GM13977 (cell line): ENCODE results near the gene TSPAN9.

Source experiments
- DNase-seq: peaks from one replicate; pipeline ENCODE4 v3.0.0; 2012; ENCODE audit warnings: low spot score
- in situ Hi-C: fragments of 300-500 bp; cut with MboI; formaldehyde crosslinking; loops from one replicate; pipeline ENCODE4 v1.12.0; 2022; ENCODE audit warnings: low sequenced_read_pairs, low pct_unique_long_range_greater_than_20kb, mixed read lengths, inconsistent platforms; ENCODE audit not compliant: unreplicated experiment
- TF ChIP-seq, protein P1 (sequence below): IDR thresholded peaks from 2 replicates; pipeline ENCODE4 v1.5.1; 2012; ENCODE audit warnings: mild to moderate bottlenecking, control low read depth; ENCODE audit not compliant: insufficient read depth; ENCODE audit errors: extremely low read depth, missing control alignments

The TSPAN9 gene

DNA sequence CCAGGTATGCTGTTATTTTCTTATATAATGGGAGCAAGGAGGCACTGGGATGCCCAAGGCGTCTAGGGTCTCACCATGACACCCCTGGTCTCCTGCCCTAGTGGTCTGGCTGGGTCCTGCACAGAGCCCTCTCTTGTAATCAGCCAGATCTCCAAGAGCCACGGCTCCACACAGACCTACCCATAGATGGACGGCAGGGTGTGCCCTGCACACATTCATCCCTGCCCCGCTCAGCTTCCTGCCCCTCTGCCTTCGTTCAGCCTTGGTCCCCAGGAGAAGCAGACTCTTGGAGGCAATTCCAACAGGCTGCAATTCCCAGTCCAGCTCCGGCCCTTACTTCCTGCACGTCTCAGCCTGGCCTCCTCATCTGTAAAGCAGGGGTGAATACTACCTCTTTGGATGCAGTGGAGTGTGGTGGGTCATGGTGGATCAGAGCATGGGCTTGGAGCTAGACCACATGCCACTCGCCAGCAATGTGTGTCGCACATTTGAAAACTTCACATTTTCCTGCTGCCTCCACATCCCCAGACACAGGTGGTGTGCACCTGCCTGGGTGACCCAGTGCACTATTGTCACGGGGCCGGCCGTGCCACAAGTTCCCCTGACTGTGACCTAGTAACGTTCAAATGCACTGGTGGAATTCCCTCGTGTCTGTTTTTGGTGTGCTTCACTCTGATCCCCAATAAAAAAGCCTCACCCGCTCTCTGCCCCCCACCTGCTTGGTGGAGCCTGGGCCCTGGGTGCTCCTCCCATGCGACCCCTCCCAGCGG is 242.7 kb downstream of the TSPAN9 start:
- TF ChIP-seq, protein P1, sequence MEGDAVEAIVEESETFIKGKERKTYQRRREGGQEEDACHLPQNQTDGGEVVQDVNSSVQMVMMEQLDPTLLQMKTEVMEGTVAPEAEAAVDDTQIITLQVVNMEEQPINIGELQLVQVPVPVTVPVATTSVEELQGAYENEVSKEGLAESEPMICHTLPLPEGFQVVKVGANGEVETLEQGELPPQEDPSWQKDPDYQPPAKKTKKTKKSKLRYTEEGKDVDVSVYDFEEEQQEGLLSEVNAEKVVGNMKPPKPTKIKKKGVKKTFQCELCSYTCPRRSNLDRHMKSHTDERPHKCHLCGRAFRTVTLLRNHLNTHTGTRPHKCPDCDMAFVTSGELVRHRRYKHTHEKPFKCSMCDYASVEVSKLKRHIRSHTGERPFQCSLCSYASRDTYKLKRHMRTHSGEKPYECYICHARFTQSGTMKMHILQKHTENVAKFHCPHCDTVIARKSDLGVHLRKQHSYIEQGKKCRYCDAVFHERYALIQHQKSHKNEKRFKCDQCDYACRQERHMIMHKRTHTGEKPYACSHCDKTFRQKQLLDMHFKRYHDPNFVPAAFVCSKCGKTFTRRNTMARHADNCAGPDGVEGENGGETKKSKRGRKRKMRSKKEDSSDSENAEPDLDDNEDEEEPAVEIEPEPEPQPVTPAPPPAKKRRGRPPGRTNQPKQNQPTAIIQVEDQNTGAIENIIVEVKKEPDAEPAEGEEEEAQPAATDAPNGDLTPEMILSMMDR: no peak
- in situ Hi-C loops: no loop called here
- DNase-seq: no peak

DNA sequence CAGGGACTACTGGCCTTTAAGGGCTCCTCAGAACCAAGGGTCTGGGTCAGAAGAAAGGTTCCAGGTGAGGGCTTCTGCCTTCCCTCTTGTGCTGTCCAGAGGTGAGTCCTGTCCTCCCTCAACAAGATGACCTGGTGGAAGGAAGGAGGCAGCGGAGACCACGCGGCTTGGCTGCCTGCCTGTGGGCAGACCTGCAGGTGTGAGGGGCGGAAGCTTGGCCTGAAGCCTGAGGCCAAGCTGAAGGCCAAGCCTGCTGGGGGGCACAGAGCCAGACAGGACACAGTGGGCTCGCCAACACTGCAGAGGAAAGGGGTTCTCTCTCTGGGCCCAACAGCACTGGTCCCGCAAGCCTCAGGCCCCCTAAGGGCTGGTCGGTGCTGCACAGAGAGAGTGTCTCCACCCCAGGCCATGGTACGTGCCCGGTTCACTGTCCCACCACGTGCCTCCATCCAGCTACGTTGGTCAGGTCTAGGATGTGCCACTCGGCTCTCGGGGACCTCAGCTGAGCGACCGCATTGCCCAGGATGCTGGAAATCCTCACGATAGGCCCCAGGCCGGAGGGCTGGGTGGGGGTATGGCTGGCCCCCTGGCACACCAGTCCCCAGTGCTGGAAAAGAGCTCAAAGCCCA is 243.8 kb downstream of the TSPAN9 start:
- DNase-seq: no peak
- TF ChIP-seq, protein P1: no peak
- in situ Hi-C loops: no loop called here

DNA sequence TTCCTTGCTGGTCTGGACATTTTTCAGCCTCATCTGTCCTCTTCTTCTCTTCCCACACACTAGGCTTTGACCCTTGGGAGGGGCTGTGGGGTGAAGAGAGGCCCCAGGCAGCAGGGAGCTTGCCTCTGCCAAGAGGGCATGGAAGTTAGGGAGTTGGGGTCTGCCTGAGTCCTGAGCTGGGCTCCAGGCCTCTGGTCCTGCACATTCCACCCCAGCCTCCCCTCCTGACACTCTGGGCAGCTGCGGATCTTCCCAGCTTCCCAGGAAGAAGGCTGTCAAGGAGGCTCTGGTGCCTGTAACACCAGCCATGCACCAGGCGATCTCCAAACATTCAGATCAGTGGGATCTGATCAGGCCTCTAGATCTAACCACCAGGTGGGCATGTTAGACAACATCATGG is 244.7 kb downstream of the TSPAN9 start:
- TF ChIP-seq, protein P1: no peak
- in situ Hi-C loops: no loop called here
- no peak for DNase-seq

DNA sequence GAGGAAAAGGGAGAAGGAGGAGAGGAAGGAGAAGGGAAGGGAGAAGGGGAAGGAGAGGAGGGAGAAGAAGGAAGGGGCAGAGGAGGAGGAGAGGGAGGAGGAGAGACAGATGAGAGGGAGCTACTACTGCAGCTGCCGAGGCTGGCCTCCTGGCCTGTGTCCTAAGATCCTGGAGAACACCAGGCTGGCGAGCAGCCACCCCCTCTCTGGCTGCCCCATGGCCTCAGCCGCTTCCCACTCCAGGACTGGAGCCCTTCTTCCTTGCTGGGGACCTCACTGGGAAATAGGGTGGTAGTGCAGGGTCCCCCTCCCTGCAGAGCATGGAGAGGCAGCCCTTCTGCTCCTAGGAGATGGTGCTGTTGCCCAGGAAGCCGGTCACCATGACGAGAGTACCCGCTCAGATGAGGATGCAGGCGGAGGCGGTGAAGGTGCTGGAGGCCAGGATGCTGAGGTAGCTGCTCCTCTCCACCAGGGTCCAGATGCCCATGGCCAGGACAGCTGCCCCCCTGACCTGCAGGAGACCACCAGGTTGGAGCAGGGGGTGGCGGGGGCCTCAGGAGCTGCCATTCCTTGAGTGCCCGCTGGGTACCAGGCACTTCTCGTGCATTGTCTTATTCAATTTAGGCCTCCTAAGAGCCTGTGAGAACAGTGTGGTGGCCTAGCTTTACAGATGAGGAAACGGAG is 246.0 kb downstream of the TSPAN9 start:
- in situ Hi-C loops: no loop called here
- TF ChIP-seq, protein P1: no peak
- no peak for DNase-seq

DNA sequence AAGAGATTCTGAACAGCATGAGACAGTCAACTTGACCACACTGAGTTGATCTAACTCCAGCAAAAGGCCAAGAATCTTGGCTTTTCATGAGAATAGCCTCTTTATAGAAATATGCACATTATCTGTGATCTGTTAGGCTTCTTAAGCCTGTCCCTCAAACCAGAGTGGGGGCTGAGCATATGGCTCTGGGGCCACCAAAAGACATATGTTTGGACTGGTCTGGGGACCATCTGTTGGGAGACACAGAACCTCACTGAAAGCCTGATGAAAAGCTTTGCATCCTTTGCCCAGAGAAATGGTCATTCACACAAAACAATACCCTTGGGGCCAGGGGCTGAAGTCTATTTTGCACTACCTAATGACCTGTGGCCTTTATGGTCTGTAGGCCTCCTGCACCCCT is 248.6 kb downstream of the TSPAN9 start:
- DNase-seq: no peak
- in situ Hi-C loops: loop anchor here (25.0 kb wide), 1 partner anchor 462 kb away; no protein-coding TSS in a partner anchor
- TF ChIP-seq, protein P1: no peak

DNA sequence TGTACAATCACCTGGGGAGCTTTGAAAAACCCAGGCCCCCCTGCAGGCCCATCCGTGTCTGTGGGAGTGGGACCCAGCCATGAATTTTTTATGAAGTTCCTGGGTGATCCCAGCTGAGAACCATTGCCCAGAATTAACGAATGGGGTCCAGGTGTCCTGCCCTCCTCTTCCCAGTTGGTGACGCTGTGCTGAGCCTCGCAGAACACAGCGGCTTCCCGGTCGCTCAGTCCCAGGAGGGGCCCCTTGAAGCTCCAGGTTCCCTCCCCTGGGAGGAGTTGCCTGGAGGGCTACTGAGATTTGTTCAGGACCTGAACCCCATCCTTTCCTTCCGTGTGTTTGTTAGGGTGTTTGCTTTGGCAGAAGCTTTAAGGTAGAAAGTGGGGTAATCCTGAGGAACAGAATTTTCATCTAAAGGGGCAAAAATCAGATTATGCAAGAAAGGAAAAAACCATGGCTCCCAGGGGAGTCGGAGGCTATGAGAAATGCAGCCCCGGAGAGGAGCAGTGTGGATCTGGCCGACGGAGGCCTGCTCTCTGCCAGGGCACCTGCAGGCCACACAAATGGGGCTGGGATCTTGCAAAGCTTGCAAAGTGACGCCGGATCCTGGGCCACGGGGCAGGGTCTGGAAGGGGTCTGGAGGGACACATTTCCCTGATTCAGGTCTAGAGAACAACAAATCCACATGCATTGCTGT is 249.1 kb downstream of the TSPAN9 start:
- in situ Hi-C loops: loop anchor here (25.0 kb wide), 1 partner anchor 461 kb away; no protein-coding TSS in a partner anchor
- no peak for DNase-seq
- TF ChIP-seq, protein P1: no peak
